Neuronal stem cell (in vitro differentiated cells): ENCODE results near the gene MTG1.

Experiments
- DNase-seq: peaks from one replicate; pipeline ENCODE4 v3.0.0-alpha.2; 2013; ENCODE audit warnings: low spot score
- H2AFZ ChIP-seq: one replicate; pipeline ENCODE4 v1.6.1; 2013; ENCODE audit warnings: mild to moderate bottlenecking, low read length, inconsistent platforms
- H2AK5ac ChIP-seq: 2 replicates; pipeline ENCODE4 v1.6.1; 2013; ENCODE audit warnings: low read depth, mild to moderate bottlenecking, inconsistent platforms, low read length, moderate library complexity, mixed read lengths
- H2BK120ac ChIP-seq: 2 replicates; pipeline ENCODE4 v1.6.1; 2013; ENCODE audit warnings: low read depth, mild to moderate bottlenecking, inconsistent platforms, low read length, moderate library complexity, mixed read lengths
- H2BK12ac ChIP-seq: one replicate; pipeline ENCODE4 v1.6.1; 2013; ENCODE audit warnings: low read length, inconsistent platforms
- H2BK15ac ChIP-seq: 2 replicates; pipeline ENCODE4 v1.6.1; 2013; ENCODE audit warnings: mild to moderate bottlenecking, low read length, inconsistent platforms, mixed read lengths
- H2BK5ac ChIP-seq: one replicate; pipeline ENCODE4 v1.6.1; 2013; ENCODE audit warnings: inconsistent platforms, mild to moderate bottlenecking, low read length, moderate library complexity
- H3K14ac ChIP-seq: one replicate; pipeline ENCODE4 v1.6.1; 2013; ENCODE audit warnings: low read length, inconsistent platforms
- H3K18ac ChIP-seq: 2 replicates; pipeline ENCODE4 v1.6.1; 2013; ENCODE audit warnings: low read length, inconsistent platforms
- H3K23ac ChIP-seq: 2 replicates; pipeline ENCODE4 v1.6.1; 2013; ENCODE audit warnings: low read depth, mild to moderate bottlenecking, mixed read lengths, low read length, inconsistent platforms; ENCODE audit not compliant: poor library complexity
- H3K27ac ChIP-seq: replicated peaks from 3 replicates; pipeline ENCODE4 v1.5.1; 2013; ENCODE audit warnings: low read length, inconsistent platforms
- H3K27me3 ChIP-seq, 3 experiments: 2 replicates each; pipeline ENCODE4 v1.6.1; 2013; ENCODE audit warnings: low read length in 3 of 3, mild to moderate bottlenecking in 2 of 3, inconsistent platforms in 1 of 3, low read depth in 1 of 3, mixed read lengths in 1 of 3, moderate library complexity in 1 of 3; ENCODE audit not compliant: control insufficient read depth in 3 of 3, insufficient read depth in 3 of 3
- H3K36me3 ChIP-seq, 2 donors: replicated peaks in 1 of 2; 2 replicates each; pipeline ENCODE4 v1.6.1; 2013; ENCODE audit warnings: low read length in 2 of 2; ENCODE audit not compliant: control insufficient read depth in 2 of 2, insufficient read depth in 2 of 2
- H3K4ac ChIP-seq: 2 replicates; pipeline ENCODE4 v1.6.1; 2013; ENCODE audit warnings: inconsistent platforms, mild to moderate bottlenecking, low read length, moderate library complexity
- H3K4me1 ChIP-seq, 2 donors: 1 replicate in 1 of 2; 2 replicates in 1 of 2; pipeline ENCODE4 v1.6.1; 2013; ENCODE audit warnings: low read length in 2 of 2, low read depth in 1 of 2; ENCODE audit not compliant: control insufficient read depth in 2 of 2, insufficient read depth in 1 of 2
- H3K4me2 ChIP-seq: one replicate; pipeline ENCODE4 v1.6.1; 2013; ENCODE audit warnings: mild to moderate bottlenecking, low read length, inconsistent platforms; ENCODE audit not compliant: insufficient read depth, poor library complexity, severe bottlenecking
- H3K4me3 ChIP-seq, 2 donors: 2 replicates each; pipeline ENCODE4 v1.5.1; 2013; ENCODE audit warnings: low read length in 2 of 2, mild to moderate bottlenecking in 2 of 2, inconsistent platforms in 1 of 2, moderate library complexity in 1 of 2
- H3K79me1 ChIP-seq: one replicate; pipeline ENCODE4 v1.6.1; 2013; ENCODE audit warnings: low read depth, mild to moderate bottlenecking, inconsistent platforms, low read length, moderate library complexity
- H3K9ac ChIP-seq: one replicate; pipeline ENCODE4 v1.6.1; 2013; ENCODE audit warnings: mild to moderate bottlenecking, low read depth, low read length, inconsistent platforms; ENCODE audit not compliant: poor library complexity
- H3K9me3 ChIP-seq, 2 donors: replicated peaks in 1 of 2; 2 replicates each; pipeline versions ENCODE3 to v1.6.1; 2013; ENCODE audit warnings: low read length in 2 of 2, mild to moderate bottlenecking in 2 of 2, inconsistent platforms in 1 of 2, low read depth in 1 of 2, mixed read lengths in 1 of 2, moderate library complexity in 1 of 2; ENCODE audit not compliant: control insufficient read depth in 2 of 2, insufficient read depth in 1 of 2
- H4K8ac ChIP-seq: one replicate; pipeline ENCODE4 v1.6.1; 2013; ENCODE audit warnings: low read depth, mild to moderate bottlenecking, inconsistent platforms, low read length, moderate library complexity
- H4K91ac ChIP-seq: one replicate; pipeline ENCODE4 v1.6.1; 2013; ENCODE audit warnings: low read length, low read depth, mild to moderate bottlenecking, inconsistent platforms; ENCODE audit not compliant: poor library complexity
- WGBS, 2 donors: extraction: QIAGEN DNeasy Blood & Tissue Kit; methylation state at CpG; one replicate each; pipeline ENCODE4 v1.1.7; 2013; ENCODE audit warnings: missing lambda C conversion rate in 2 of 2, mixed read lengths in 1 of 2; ENCODE audit not compliant: insufficient read length in 2 of 2, insufficient replicate concordance in 1 of 2; ENCODE audit errors: extremely low coverage in 2 of 2; 5-methylcytosine and 5-hydroxymethylcytosine counted together

Gene MTG1

DNA sequence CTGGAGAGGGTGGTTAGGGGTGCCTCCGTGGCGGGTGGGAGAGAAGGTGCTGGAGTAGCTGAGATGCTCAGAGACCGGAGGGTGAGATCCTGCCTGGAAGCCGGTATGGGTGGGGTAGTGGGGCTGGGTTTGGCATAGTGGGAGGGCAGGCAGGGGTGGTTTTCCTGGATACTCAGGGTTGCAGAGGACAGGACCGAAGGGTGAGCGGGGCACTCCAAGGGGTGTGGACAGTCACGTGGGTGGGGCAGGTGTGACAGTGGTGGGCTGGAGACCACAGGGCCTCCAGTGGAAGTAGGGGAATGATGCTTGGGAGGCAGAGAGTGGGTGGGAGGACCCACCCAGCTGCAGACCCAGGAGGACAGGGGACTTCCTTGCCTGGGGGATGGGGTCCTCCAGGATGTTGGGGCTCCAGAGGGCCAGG is 61.7 kb downstream of the MTG1 start:
- Histone ChIP-seq H2BK12ac (no peak overlapping the region), H3K14ac (peak overlapping the region; percentile 47), H3K18ac (no peak overlapping the region), H2BK5ac (no peak overlapping the region), H3K4ac (no peak overlapping the region), H3K36me3 (no peaks in the 10 kb centered on the region), H2AK5ac (no peak overlapping the region), H2BK120ac (no peak overlapping the region), H3K27ac (no peak overlapping the region), H3K9ac (no peak overlapping the region), H3K23ac (no peak overlapping the region), H4K91ac (no peak overlapping the region), H2BK15ac (no peak overlapping the region), H3K4me1 (no peaks in the 10 kb centered on the region), H4K8ac (no peak overlapping the region), H3K9me3 (peaks cover 0 to 65% of the 10 kb centered on the region in 2 donors), H3K79me1 (peaks cover 7% of the 10 kb centered on the region), H3K27me3 (no peaks in the 10 kb centered on the region), H3K4me2 (no peak overlapping the region), H2AFZ (no peak overlapping the region), H3K4me3 (no peak overlapping the region)
- no CpG with 5 or more reads among the region's 7 CpGs for WGBS, 2 donors
- no peak for DNase-seq

GRCh38 chr10:133456041-133456951 is 62.3 kb downstream of the MTG1 start:
- Histone ChIP-seq H3K18ac (no peak overlapping the region), H3K27ac (no peak overlapping the region), H2BK5ac (peak overlapping the region; percentile 5), H4K8ac (peak overlapping the region; percentile 52), H3K36me3 (no peaks in the 10 kb centered on the region), H3K23ac (peak overlapping the region; percentile 34), H2AFZ (no peak overlapping the region), H3K4me3 (no peak overlapping the region), H3K9ac (no peak overlapping the region), H3K4ac (no peak overlapping the region), H3K79me1 (peaks cover 8% of the 10 kb centered on the region), H2BK15ac (no peak overlapping the region), H2BK12ac (no peak overlapping the region), H3K27me3 (no peaks in the 10 kb centered on the region), H4K91ac (no peak overlapping the region), H3K4me1 (no peaks in the 10 kb centered on the region), H3K14ac (peak overlapping the region; percentile 47), H2AK5ac (no peak overlapping the region), H2BK120ac (no peak overlapping the region), H3K9me3 (peaks cover 0 to 65% of the 10 kb centered on the region in 2 donors), H3K4me2 (no peak overlapping the region)
- DNase-seq = no peak
- WGBS, 2 donors = no CpG with 5 or more reads among the region's 46 CpGs

DNA sequence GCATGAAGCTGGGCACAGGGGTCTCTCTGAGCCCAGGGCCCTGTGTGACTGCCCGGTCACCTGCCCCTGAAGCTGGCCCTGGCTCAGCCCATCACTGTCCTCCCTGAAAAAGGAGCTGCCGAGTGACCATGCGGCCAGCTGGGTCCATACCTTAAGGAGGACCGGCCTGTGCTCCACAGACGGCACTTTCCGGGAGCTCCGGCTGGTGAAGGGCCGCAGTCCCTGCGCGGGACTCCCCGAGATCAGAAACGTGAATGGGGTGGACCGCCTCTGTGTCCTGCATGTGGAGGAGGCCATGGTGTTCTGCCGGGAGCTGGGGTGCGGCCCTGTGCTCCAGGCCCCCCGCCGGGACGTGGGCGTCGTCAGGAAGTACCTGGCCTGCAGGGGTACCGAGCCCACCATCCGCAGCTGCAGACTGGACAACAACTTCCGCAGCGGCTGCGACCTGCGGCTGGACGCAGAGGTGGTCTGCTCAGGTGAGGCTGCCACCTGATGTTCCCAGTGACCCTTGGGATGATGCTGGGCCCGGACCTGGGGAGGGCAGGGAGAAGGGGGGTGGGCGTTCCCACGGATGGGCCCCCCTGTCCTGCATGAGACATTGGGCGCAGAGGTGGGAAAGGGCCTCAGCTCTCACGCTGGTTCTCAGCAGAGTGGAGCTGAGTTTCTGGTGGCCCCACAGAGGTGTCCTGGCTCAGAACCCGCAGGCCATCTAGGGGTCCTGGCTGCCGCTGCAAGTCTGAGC is 63.3 kb downstream of the MTG1 start:
- Histone ChIP-seq H3K4me3 (peak overlapping the region in 1 of 2 donors; percentile 9), H3K36me3 (no peaks in the 10 kb centered on the region), H3K9me3 (peaks cover 0 to 72% of the 10 kb centered on the region in 2 donors), H2BK5ac (no peak overlapping the region), H3K4me1 (no peaks in the 10 kb centered on the region), H2BK15ac (no peak overlapping the region), H3K9ac (no peak overlapping the region), H2AK5ac (no peak overlapping the region), H2AFZ (no peak overlapping the region), H3K27me3 (no peaks in the 10 kb centered on the region), H2BK12ac (no peak overlapping the region), H3K4me2 (no peak overlapping the region), H3K14ac (no peak overlapping the region), H3K79me1 (peaks cover 8% of the 10 kb centered on the region), H3K18ac (no peak overlapping the region), H3K23ac (no peak overlapping the region), H3K4ac (no peak overlapping the region), H2BK120ac (no peak overlapping the region), H4K91ac (no peak overlapping the region), H3K27ac (no peak overlapping the region), H4K8ac (no peak overlapping the region)
- no CpG with 5 or more reads among the region's 34 CpGs for WGBS, 2 donors
- no peak for DNase-seq
